ENCODE measurements around the gene CDC42. TPM values are rescaled to one million over a fixed set of nuclear protein-coding genes. Genes with fewer than 3 reads are reported as not detected.

CDC42 gene
- total and polyA plus RNA-seq, 9 donors, result 194 to 291 (median 235) TPM

DNA sequence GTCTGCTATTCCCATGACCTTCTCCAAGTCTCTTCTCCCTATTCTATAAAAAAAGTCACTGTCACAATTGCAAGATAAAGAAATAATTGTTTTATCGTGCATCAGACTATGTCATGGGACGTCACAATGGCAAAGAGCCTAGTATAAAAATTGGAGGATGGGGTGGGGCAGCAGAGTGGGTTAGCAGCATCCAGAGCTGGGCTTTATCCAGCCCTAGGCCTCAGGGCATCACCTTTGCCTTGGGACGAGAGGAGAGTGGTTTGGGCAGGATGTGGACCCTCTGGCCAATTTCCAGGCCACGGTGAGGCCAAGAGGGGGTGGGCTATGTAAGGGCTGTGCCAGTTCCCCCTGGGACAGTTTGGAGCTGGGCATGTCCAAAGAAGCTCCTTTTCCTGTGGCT, 64.7 kb downstream of the CDC42 start:
- WGBS (ENCODE audit: insufficient coverage), result 35% methylated on average over 2 of the region's 4 CpGs
- Histone ChIP-seq H3K4me3 (ENCODE audit: low read length) (no peak overlapping the region), H3K9me3 (replicated peaks; ENCODE audit: control insufficient read depth, low read depth, low read length) (no peaks in the 10 kb centered on the region), H3K27me3 (ENCODE audit: control insufficient read depth, insufficient read depth, low read length) (no peaks in the 10 kb centered on the region), H3K27ac (ENCODE audit: low read length) (no peak overlapping the region), H3K36me3 (ENCODE audit: control insufficient read depth, insufficient read depth, low read length) (peaks cover 54% of the 10 kb centered on the region), H3K4me1 (ENCODE audit: control insufficient read depth, insufficient read depth, low read length) (peaks cover 26% of the 10 kb centered on the region)
- no peak for DNase-seq

DNA sequence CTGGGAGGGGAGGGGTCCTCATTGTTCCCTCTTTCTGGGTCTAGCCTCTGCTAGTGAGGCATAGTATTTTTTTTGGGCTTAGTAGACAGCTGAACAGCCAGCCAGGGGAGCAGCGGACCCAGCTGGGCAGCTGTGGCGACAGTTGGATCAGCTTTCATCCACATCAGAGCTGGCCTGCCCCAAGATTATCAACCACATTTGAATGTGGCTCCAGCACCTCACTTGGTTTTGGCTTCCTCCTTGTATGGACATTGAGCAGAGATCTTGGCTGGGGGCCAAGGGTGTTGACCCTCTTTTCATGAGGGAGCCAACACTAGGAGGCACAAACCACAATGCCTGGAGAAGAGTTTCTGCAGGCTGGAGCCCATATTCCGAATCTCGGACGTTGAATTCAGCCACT, 65.3 kb downstream of the CDC42 start:
- Histone ChIP-seq H3K4me3 (ENCODE audit: low read length) (no peak overlapping the region), H3K36me3 (ENCODE audit: control insufficient read depth, insufficient read depth, low read length) (peaks cover 48% of the 10 kb centered on the region), H3K27ac (ENCODE audit: low read length) (no peak overlapping the region), H3K4me1 (ENCODE audit: control insufficient read depth, insufficient read depth, low read length) (peaks cover 26% of the 10 kb centered on the region), H3K9me3 (replicated peaks; ENCODE audit: control insufficient read depth, low read depth, low read length) (no peaks in the 10 kb centered on the region), H3K27me3 (ENCODE audit: control insufficient read depth, insufficient read depth, low read length) (no peaks in the 10 kb centered on the region)
- DNase-seq, result peak; percentile 28
- 73% methylated on average over 5 of the region's 5 CpGs for WGBS (ENCODE audit: insufficient coverage)

- DNase-seq, result no peak
- peaks cover 44% of the 10 kb centered on the region for H3K36me3 ChIP-seq (ENCODE audit: control insufficient read depth, insufficient read depth, low read length)
- no peak overlapping the region for H3K27ac ChIP-seq (ENCODE audit: low read length)
- WGBS (ENCODE audit: insufficient coverage), result 83% methylated on average over 4 of the region's 8 CpGs
- H3K27me3 ChIP-seq (ENCODE audit: control insufficient read depth, insufficient read depth, low read length), result no peaks in the 10 kb centered on the region
- no peak overlapping the region for H3K4me3 ChIP-seq (ENCODE audit: low read length)
- H3K4me1 ChIP-seq (ENCODE audit: control insufficient read depth, insufficient read depth, low read length), result peaks cover 26% of the 10 kb centered on the region
- H3K9me3 ChIP-seq (replicated peaks; ENCODE audit: control insufficient read depth, low read depth, low read length), result no peaks in the 10 kb centered on the region
Measured at GRCh38 chr1:22118291-22118992, 65.9 kb downstream of the CDC42 start.

GRCh38 chr1:22119626-22120468, 67.3 kb downstream of the CDC42 start:
- no peak for DNase-seq
- 94% methylated on average over 38 of the region's 44 CpGs for WGBS (ENCODE audit: insufficient coverage)
- Histone ChIP-seq H3K36me3 (ENCODE audit: control insufficient read depth, insufficient read depth, low read length) (peaks cover 34% of the 10 kb centered on the region), H3K27ac (ENCODE audit: low read length) (no peak overlapping the region), H3K4me3 (ENCODE audit: low read length) (no peak overlapping the region), H3K9me3 (replicated peaks; ENCODE audit: control insufficient read depth, low read depth, low read length) (no peaks in the 10 kb centered on the region), H3K4me1 (ENCODE audit: control insufficient read depth, insufficient read depth, low read length) (peaks cover 15% of the 10 kb centered on the region), H3K27me3 (ENCODE audit: control insufficient read depth, insufficient read depth, low read length) (no peaks in the 10 kb centered on the region)

DNA sequence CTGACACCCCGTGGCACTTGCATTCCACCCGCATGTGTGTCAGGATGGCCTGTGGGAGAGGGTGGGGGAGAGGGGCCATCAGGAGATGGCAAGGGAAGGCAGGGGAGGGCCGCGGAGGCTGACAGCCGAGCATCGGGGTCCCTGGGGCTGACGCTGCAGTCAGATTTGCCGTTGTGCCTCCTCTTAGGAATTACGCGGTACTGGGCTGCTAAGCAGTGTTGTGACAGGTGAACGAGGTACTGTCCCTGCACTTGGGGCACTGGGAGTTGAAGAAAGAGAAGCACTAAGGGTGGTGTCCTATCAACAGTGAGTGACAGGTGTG, 67.9 kb downstream of the CDC42 start:
- Histone ChIP-seq H3K27me3 (ENCODE audit: control insufficient read depth, insufficient read depth, low read length) (no peaks in the 10 kb centered on the region), H3K9me3 (replicated peaks; ENCODE audit: control insufficient read depth, low read depth, low read length) (no peaks in the 10 kb centered on the region), H3K36me3 (ENCODE audit: control insufficient read depth, insufficient read depth, low read length) (peaks cover 29% of the 10 kb centered on the region), H3K4me1 (ENCODE audit: control insufficient read depth, insufficient read depth, low read length) (peaks cover 15% of the 10 kb centered on the region), H3K27ac (ENCODE audit: low read length) (no peak overlapping the region), H3K4me3 (ENCODE audit: low read length) (no peak overlapping the region)
- 71% methylated on average over 11 of the region's 11 CpGs for WGBS (ENCODE audit: insufficient coverage)
- no peak for DNase-seq

DNA sequence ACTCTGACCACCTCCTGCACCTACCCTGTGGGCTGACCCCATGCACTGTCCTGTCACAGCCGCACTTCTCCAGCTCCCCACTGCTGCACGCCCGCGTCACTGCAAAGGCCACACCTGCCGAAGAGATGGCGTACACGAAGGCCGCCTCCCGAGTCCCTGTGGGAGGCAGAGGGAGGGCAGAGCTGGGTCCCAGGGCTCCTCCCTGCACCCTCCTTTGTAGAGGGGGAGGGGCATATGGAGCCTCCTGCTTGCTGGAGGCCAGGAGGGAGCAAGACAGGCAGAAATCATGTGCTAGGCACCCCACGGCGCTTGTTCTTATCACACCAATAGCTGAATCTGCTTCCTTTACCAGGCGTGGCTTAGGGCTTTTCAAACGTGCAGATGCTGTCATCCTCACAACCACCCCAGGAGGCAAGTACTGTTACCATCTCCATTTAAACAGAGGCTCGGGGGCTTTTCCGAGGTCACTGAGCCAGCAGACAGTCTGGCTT, 69.0 kb downstream of the CDC42 start:
- Histone ChIP-seq H3K27me3 (ENCODE audit: control insufficient read depth, insufficient read depth, low read length) (no peaks in the 10 kb centered on the region), H3K27ac (ENCODE audit: low read length) (no peak overlapping the region), H3K4me3 (ENCODE audit: low read length) (no peak overlapping the region), H3K4me1 (ENCODE audit: control insufficient read depth, insufficient read depth, low read length) (peaks cover 21% of the 10 kb centered on the region), H3K36me3 (ENCODE audit: control insufficient read depth, insufficient read depth, low read length) (peaks cover 24% of the 10 kb centered on the region), H3K9me3 (replicated peaks; ENCODE audit: control insufficient read depth, low read depth, low read length) (no peaks in the 10 kb centered on the region)
- no peak for DNase-seq
- 63% methylated on average over 13 of the region's 15 CpGs for WGBS (ENCODE audit: insufficient coverage)

DNA sequence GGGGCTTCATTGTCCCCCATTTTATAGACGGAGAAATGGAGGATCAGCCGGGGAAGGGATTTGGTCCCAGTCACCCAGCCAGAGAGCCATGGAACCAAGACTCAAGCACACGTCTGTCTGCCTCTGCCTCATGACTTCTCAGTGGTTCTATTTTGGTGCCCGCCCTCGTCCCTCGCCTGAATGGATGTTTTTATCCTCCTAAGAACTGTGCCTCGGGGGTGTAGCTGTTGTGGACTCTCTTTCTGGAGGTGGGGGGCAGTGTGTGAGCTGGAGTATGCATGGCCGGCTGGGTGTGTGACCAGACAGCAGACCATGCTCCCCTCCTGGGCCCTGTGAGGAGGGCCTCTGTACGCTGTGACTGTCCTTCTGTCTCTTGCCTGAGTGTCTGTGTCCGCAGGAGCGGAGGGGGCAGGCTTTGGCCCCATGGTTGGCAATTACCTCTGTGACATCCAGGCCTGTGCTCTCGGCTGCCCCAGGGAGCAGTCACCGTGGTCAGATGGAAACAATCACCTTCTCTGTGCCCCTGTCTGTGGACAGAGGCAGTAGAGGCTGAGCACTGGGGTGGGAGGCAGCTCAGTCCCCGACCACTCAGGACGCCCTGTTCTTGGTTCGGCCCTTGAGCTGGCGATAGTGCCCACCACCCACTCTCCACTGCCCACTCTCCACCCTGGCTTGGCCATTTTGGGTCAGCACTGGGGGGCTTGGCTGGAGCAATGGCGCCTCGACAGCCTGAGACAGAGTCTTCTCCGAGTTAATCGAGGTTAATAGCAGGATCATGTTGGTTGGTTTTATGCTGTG, 70.0 kb downstream of the CDC42 start:
- Histone ChIP-seq H3K4me3 (ENCODE audit: low read length) (no peak overlapping the region), H3K27me3 (ENCODE audit: control insufficient read depth, insufficient read depth, low read length) (no peaks in the 10 kb centered on the region), H3K9me3 (replicated peaks; ENCODE audit: control insufficient read depth, low read depth, low read length) (no peaks in the 10 kb centered on the region), H3K27ac (ENCODE audit: low read length) (no peak overlapping the region), H3K36me3 (ENCODE audit: control insufficient read depth, insufficient read depth, low read length) (peaks cover 22% of the 10 kb centered on the region), H3K4me1 (ENCODE audit: control insufficient read depth, insufficient read depth, low read length) (peaks cover 24% of the 10 kb centered on the region)
- WGBS (ENCODE audit: insufficient coverage), result 78% methylated on average over 18 of the region's 21 CpGs
- no peak for DNase-seq

GRCh38 chr1:22123071-22123390, 70.5 kb downstream of the CDC42 start:
- Histone ChIP-seq H3K36me3 (ENCODE audit: control insufficient read depth, insufficient read depth, low read length) (peaks cover 22% of the 10 kb centered on the region), H3K27me3 (ENCODE audit: control insufficient read depth, insufficient read depth, low read length) (no peaks in the 10 kb centered on the region), H3K27ac (ENCODE audit: low read length) (no peak overlapping the region), H3K4me1 (ENCODE audit: control insufficient read depth, insufficient read depth, low read length) (peaks cover 21% of the 10 kb centered on the region), H3K9me3 (replicated peaks; ENCODE audit: control insufficient read depth, low read depth, low read length) (no peaks in the 10 kb centered on the region), H3K4me3 (ENCODE audit: low read length) (no peak overlapping the region)
- WGBS (ENCODE audit: insufficient coverage), result 70% methylated on average over 5 of the region's 8 CpGs
- no peak for DNase-seq

DNA sequence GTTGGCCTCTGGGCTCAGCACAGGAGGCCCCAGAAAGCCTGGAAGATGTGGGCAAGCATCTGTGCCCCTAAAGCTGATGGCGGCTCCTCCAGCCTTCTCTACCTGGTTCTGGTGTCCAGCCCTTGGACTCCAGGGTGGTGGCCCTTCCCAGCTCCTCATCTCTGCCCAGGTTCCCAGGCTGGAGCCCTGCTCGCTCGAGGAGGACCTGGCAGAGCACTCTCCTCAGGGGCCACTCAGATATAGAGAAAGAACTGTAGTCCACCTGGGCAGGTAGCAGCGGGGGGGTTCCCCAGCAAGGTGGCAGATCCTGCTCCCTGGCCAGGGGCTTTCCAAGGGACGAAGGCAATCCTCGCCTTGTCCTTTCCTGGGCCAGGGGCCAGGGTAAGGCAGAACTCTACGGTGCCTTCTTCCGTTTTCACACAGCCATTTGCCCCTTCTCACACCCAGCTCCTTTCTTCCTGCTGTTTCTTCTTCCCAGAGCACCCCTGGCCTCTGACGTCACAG, 71.4 kb downstream of the CDC42 start:
- H3K4me3 ChIP-seq (ENCODE audit: low read length), result no peak overlapping the region
- H3K27ac ChIP-seq (ENCODE audit: low read length), result no peak overlapping the region
- WGBS (ENCODE audit: insufficient coverage), result 71% methylated on average over 9 of the region's 9 CpGs
- H3K9me3 ChIP-seq (replicated peaks; ENCODE audit: control insufficient read depth, low read depth, low read length), result no peaks in the 10 kb centered on the region
- H3K27me3 ChIP-seq (ENCODE audit: control insufficient read depth, insufficient read depth, low read length), result no peaks in the 10 kb centered on the region
- peaks cover 17% of the 10 kb centered on the region for H3K36me3 ChIP-seq (ENCODE audit: control insufficient read depth, insufficient read depth, low read length)
- H3K4me1 ChIP-seq (ENCODE audit: control insufficient read depth, insufficient read depth, low read length), result peaks cover 21% of the 10 kb centered on the region
- no peak for DNase-seq

Data from muscle of leg (tissue), 11 donors.